HG03060 (cell line): ENCODE results near the gene PRKCSH.
"Not testable (repeated sequence)": the region's sequence is repeated elsewhere in the genome, so short reads cannot be mapped to it uniquely, and the experiment has no call there.

Source experiments
- ATAC-seq: cut with Tn5 transposase; IDR thresholded peaks from one replicate; pipeline ENCODE4 v1.9.1; 2021; ENCODE audit warnings: low read depth, moderate number of reproducible peaks; ENCODE audit not compliant: unreplicated experiment

Gene PRKCSH, protein sequence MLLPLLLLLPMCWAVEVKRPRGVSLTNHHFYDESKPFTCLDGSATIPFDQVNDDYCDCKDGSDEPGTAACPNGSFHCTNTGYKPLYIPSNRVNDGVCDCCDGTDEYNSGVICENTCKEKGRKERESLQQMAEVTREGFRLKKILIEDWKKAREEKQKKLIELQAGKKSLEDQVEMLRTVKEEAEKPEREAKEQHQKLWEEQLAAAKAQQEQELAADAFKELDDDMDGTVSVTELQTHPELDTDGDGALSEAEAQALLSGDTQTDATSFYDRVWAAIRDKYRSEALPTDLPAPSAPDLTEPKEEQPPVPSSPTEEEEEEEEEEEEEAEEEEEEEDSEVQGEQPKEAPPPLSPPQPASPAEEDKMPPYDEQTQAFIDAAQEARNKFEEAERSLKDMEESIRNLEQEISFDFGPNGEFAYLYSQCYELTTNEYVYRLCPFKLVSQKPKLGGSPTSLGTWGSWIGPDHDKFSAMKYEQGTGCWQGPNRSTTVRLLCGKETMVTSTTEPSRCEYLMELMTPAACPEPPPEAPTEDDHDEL

GRCh38 chr19:11435057-11435832, at the start of gene PRKCSH, which contains the start of gene ODAD3:
PRKCSH (plus strand) TSS chr19:11435635; CDS start chr19:11436118, 483 bp downstream.
ODAD3 (minus strand) TSS chr19:11435121; CDS start chr19:11435016, 105 bp downstream.
- ATAC-seq = peak; percentile 93

- no peak for ATAC-seq
Measured at GRCh38 chr19:11387162-11388034, 48.0 kb upstream of the PRKCSH start.

GRCh38 chr19:11390359-11390758, 45.1 kb upstream of the PRKCSH start:
- no peak for ATAC-seq

DNA sequence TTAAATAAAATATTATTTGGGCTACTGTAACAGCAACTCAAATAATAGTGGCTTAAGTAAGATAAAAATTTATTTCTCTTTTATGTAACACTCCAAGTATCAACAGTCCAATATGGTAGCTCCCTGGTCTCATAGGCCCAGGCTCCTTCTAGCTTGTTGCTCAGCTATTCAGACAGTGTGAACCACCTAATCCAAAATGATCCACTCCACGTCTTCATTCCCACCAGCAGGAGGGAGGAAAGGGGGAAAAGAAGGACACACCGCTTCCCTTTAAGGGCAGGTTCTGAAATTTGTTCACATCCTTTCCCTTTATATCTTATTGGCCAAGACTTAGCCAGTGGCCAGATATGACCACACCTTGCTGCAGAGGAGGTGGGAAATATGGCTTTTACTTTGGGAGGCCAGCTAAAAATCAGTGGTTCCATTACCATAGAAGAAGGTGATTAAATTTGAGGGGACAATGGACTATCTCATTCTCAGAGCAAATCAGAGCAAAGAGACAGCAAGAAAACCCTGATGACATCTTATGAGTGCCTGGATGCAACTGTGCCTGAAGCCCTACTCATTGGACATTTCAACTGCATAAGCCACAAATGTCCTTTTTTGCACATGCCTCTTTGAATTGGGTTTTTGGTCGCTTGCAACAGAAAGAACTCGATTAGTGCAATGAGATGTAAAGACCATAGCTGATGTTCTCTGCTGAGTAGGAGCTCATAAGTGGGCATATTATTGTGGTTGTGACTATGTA, 44.3 kb upstream of the PRKCSH start:
- ATAC-seq = no peak

DNA sequence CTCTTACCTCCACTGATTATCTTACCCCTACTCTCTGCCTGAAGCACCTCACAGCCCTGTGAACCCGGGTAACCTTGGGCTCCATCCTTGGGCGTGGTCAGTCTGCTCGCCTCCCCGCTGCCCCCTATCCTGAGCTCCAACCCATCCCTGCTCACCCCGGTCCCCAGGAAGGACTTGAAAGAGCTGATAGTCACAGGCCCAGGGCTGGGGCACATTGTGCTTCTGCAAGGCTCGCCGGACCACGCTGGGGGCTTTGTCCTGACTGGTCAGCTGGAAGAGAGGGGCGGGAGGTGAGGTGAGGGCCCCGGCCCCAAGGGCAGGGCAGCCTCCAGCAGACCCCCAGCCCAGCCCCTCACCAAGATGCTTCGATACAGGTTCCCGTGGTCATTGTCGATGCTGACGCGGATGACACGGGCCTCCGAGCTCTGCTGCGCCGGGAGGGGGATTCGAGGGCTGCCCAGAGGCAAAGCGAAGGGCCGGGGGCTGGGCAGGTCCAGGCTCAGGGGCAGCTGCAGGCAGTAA, 38.3 kb upstream of the PRKCSH start:
- ATAC-seq = no peak

- no peak for ATAC-seq
Measured at GRCh38 chr19:11399667-11400066, 35.8 kb upstream of the PRKCSH start.

DNA sequence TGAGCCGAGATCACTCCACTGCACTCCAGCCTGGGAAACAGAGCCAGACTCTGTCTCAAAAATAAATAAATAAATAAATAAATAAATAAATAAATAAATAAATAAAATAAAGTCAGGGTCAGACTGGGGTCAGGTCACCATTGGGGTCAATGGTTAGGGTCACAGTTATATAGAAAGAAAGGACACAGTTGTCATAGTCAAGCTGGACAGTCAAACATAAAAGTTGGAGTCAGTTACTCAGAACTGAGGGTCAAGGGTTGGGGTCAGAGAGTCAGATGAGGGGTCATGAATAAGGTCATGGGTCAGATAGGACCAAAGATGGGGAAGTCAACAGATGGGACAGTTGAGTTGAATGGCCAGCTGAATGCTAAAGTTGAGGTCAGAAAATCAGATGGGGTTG, 34.6 kb upstream of the PRKCSH start:
- no peak for ATAC-seq

DNA sequence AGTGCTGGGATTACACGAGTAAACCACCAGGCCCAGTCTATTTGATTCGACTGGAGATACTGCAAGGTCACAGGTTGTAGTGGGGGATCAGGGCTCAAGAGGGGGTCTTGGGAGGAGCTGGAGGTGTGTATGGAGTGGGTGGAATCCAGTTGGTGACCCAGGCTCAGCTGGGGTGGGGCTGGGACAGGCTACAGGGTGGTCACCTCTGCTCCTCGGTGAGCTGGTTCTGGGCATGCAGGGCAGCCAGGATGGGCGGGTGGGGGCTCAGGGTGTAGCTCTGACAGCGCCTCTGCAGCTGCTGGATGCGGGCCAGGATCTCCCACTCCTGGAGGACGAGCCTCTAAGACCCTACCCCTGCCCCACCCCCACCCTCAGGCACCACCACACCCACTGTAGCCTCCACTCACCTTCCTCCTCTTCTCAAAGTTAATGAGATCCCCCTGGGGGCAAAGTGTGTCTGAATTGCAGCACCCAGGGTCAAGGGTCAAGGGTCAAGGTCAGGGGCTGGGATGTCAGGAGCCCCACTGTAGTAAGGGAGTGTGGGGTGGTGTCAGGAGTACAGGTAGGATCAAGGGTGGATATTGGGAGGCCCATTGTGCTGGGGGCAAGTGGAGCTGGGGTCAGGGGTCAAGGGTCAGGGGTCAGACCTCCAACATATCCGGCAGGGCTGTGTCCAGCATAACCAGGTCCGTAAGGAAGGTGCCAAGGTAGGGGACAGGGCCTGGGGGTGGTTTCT, 33.5 kb upstream of the PRKCSH start:
- no peak for ATAC-seq

DNA sequence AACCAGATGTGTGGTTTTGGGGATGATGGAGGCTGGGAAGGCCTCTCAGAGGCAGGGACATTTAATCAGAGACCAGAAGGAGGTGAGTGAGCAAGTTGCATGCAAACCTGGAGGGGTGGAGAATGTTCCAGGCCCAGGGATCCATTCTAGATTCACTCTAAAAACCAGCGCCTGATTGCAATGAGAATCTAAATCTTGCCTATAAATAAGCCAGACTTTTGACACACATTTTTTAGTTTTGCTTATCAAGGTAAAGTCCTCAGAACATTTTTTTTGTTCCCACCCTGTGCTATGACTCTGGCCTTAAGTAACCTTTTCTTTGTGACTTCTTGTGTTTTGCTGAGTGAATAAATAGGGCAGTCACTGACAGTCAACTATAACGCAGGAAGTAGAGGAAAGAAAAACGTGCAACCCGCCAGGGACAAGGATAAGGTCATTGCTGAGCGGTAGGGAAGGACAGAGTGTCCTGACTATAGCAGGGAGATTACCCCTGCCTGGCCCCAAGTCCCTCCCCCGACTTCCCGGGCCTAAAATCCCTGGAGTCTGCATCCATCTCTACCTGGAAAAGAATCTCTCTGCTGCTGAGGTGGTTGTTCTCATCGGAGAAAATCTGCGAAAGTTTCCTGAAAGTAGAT, 30.7 kb upstream of the PRKCSH start:
- no peak for ATAC-seq

GRCh38 chr19:11405846-11406643, 29.4 kb upstream of the PRKCSH start:
- no peak for ATAC-seq

DNA sequence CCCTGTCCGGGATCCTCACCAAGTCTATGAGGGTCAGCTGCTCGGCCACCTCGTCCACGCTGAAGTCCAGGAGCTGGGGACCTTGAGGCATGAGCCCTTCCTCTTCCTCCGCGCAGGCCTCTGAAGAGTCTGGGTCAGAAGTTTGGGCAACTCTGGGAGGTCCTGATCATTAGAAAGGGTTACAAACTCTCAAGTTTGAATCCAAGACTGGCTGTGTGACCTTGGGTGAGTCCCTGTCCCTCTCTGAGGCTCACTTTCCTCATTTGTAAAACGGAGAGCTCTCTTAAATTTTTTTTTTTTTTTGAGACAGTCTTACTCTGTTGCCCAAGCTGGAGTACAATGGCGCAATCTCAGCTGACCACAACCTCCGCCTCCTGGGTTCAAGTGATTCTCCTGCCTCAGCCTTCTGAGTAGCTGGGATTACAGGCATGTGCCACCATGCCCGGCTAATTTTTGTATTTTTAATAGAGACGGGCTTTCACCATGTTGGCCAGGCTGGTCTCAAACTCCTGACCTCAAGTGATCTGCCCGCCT, 28.7 kb upstream of the PRKCSH start:
- ATAC-seq = not testable (repeated sequence)

DNA sequence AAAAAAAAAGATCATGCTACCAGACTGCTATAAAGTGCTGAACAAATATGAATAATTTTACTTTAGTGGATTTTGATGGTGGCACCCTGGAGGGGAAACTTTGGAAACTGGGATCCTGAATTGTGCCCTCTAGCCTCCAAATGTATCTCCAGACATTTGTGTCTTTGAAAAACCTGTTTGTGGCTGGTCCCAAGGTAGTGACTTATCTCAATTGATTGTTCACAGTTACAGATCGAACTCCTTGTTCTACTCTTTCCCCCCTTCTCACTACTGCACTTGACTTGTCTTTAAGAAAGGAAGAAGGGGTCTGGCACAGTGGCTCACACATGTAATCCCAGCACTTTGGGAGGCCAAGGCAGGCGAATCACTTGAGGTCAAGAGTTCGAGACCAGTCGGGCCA, 26.8 kb upstream of the PRKCSH start:
- no peak for ATAC-seq

DNA sequence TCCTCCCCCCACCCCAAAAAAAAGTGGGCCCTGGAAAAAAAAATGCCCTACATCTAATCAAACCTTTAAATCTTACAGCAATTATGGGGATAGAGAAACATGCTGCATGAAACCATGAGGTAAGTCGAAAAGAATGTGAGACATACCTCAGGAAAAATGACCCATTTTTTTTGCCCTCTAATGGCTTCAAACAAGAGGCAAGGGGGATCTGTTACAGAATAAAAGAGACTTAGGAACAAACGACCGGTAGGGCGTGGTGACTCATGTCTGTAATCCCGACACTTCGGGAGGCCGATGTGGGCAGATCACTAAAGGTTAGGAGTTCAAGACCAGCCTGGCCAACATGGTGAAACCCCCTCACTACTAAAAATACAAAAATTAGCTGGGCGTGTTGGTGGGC, 24.8 kb upstream of the PRKCSH start:
- ATAC-seq = no peak

GRCh38 chr19:11414544-11414943, 20.9 kb upstream of the PRKCSH start:
- ATAC-seq = no peak

GRCh38 chr19:11416346-11417052, 18.9 kb upstream of the PRKCSH start:
- ATAC-seq = no peak

GRCh38 chr19:11418094-11418548, 17.3 kb upstream of the PRKCSH start:
- no peak for ATAC-seq
